Measurements from ENCODE around the gene AP2S1. TPM values are rescaled to one million over a fixed set of nuclear protein-coding genes. Genes with fewer than 3 reads are reported as not detected.

The AP2S1 gene
- total RNA-seq, 6 experiments from 2014 or later, result 416 to 479 (median 463) TPM

DNA sequence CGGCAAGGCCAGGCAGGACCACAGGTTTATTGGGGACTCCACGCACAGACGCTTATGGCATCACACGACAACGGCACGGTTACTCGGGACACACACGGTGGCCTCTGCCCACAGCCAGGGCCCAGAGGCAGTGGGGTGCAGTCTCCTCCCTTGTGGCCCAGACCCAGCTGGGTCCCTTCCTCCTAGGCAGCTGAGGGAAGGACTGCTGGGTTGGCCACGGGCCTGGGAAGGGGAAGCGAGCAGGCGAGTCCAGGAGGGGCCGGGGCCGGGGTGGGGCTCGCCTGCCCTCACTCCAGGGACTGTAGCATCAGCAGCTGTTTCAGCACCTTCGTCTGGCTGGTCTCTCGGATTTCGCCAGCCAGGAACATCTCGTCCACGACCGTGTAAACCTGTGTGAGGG is 12.5 kb downstream of the AP2S1 start:
- H3K27ac Mint-ChIP-seq, result no peak overlapping the region
- H3K9me3 Mint-ChIP-seq, result no peaks in the 10 kb centered on the region
- H3K4me3 Mint-ChIP-seq, result no peak overlapping the region
- peaks cover 39% of the 10 kb centered on the region for H3K4me1 Mint-ChIP-seq (ENCODE audit: low read depth)
- H3K27me3 Mint-ChIP-seq (ENCODE audit: insufficient read depth), result peaks cover 4% of the 10 kb centered on the region
- H3K36me3 Mint-ChIP-seq (ENCODE audit: low read depth), result peaks cover 36% of the 10 kb centered on the region
- TF ChIP-seq, protein P1, sequence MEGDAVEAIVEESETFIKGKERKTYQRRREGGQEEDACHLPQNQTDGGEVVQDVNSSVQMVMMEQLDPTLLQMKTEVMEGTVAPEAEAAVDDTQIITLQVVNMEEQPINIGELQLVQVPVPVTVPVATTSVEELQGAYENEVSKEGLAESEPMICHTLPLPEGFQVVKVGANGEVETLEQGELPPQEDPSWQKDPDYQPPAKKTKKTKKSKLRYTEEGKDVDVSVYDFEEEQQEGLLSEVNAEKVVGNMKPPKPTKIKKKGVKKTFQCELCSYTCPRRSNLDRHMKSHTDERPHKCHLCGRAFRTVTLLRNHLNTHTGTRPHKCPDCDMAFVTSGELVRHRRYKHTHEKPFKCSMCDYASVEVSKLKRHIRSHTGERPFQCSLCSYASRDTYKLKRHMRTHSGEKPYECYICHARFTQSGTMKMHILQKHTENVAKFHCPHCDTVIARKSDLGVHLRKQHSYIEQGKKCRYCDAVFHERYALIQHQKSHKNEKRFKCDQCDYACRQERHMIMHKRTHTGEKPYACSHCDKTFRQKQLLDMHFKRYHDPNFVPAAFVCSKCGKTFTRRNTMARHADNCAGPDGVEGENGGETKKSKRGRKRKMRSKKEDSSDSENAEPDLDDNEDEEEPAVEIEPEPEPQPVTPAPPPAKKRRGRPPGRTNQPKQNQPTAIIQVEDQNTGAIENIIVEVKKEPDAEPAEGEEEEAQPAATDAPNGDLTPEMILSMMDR (IDR thresholded peaks at IDR 0.05), result no peak
- no peak for DNase-seq

DNA sequence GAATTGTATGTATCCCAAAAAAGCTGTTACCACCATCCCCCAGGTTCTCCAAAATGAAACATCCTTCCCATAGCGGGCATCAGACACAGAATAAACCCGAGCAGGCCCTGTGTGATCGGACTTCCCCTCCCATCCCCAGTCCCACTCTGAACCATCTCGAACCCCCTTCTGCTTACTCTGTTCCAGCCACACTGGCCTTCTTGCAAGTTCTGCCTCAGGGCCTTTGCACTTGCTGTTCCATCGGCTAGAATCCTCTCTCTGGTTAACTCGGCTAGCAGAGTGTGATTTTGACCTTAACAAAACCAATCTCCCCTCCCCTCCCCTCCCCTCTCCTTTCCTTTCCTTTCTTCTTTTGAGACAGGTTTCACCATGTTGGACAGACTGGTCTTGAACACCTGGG is 15.7 kb downstream of the AP2S1 start:
- Mint-ChIP-seq H3K36me3 (ENCODE audit: low read depth) (peaks cover 26% of the 10 kb centered on the region), H3K27ac (no peak overlapping the region), H3K9me3 (peaks cover 6% of the 10 kb centered on the region), H3K27me3 (ENCODE audit: insufficient read depth) (peaks cover 3% of the 10 kb centered on the region), H3K4me1 (ENCODE audit: low read depth) (peaks cover 15% of the 10 kb centered on the region), H3K4me3 (no peak overlapping the region)
- TF ChIP-seq, protein P1 (IDR thresholded peaks at IDR 0.05), result no peak
- DNase-seq, result no peak

DNA sequence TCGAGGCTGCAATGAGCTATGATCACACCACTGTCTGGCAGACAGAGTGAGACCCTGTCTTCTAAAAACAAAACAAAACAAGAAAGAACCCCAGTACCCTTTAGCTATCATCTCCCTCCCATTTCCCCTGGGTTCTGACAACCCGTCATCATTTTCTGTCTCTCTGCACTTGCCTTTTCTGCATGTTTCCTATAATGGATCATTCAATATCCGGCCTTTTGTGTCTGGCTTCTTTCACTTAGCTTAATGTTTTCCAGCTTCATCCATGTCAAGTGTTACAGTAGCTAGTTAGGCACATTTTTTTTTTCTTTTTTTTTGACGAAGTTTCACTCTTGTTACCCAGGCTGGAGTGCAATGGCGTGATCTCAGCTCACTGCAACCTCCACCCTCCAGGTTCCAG is 16.5 kb downstream of the AP2S1 start:
- H3K27me3 Mint-ChIP-seq (ENCODE audit: insufficient read depth), result peaks cover 6% of the 10 kb centered on the region
- peaks cover 26% of the 10 kb centered on the region for H3K36me3 Mint-ChIP-seq (ENCODE audit: low read depth)
- peaks cover 6% of the 10 kb centered on the region for H3K9me3 Mint-ChIP-seq
- H3K4me3 Mint-ChIP-seq, result no peak overlapping the region
- peaks cover 16% of the 10 kb centered on the region for H3K4me1 Mint-ChIP-seq (ENCODE audit: low read depth)
- peak overlapping the region; percentile 30; the same call in 1 of the 2 replicates for H3K27ac Mint-ChIP-seq
- DNase-seq, result no peak
- TF ChIP-seq, protein P1 (IDR thresholded peaks at IDR 0.05), result no peak

DNA sequence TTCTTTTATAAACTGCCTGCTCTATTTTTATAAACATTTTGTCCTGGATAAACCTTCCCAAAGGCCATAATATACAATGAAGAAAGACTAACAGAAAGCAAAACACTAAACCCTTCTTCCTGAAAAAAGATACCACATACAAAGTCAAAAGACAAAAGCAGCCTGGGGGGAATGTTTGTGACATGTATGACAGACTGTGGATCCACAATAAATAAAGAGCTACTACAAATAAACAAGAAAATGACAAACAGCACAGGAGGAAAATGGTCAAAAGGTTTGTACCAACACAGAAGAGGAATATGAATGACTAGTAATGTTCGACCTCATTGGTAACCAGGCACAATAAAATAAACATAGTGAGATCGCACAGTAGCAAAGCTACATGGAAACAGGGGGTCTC is 19.8 kb downstream of the AP2S1 start:
- no peak overlapping the region for H3K4me3 Mint-ChIP-seq
- peaks cover 6% of the 10 kb centered on the region for H3K9me3 Mint-ChIP-seq
- peaks cover 20% of the 10 kb centered on the region for H3K36me3 Mint-ChIP-seq (ENCODE audit: low read depth)
- H3K4me1 Mint-ChIP-seq (ENCODE audit: low read depth), result peaks cover 24% of the 10 kb centered on the region
- TF ChIP-seq, protein P1 (IDR thresholded peaks at IDR 0.05), result no peak
- DNase-seq, result no peak
- 0 out of 2 replicates have a peak overlapping the region, but pooled peaks have one; percentile 4 for H3K27ac Mint-ChIP-seq
- peaks cover 8% of the 10 kb centered on the region for H3K27me3 Mint-ChIP-seq (ENCODE audit: insufficient read depth)

DNA sequence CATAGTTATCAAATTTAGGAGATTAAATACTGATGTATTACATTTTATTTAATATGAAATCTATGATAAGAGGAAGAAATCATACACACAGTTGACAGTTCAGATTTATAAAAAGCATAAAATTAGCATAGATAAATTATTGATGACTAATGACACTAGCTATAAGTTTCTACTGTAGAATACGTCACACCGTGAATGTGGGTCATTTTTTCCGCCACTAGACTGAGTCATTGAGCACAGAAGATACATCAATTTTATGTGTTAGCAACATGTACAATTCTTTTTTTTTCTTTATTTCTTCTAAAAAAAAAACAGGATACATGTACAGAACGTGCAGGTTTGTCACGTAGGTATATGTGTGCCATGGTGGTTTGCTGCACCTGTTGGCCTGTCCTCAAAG is 22.2 kb downstream of the AP2S1 start:
- peak; percentile 67 for DNase-seq
- peak overlapping the region; percentile 86 for H3K27ac Mint-ChIP-seq
- peaks cover 5% of the 10 kb centered on the region for H3K27me3 Mint-ChIP-seq (ENCODE audit: insufficient read depth)
- H3K36me3 Mint-ChIP-seq (ENCODE audit: low read depth), result peaks cover 7% of the 10 kb centered on the region
- H3K9me3 Mint-ChIP-seq, result peaks cover 6% of the 10 kb centered on the region
- H3K4me3 Mint-ChIP-seq, result no peak overlapping the region; the same call in 1 of the 2 replicates
- peaks cover 24% of the 10 kb centered on the region for H3K4me1 Mint-ChIP-seq (ENCODE audit: low read depth)
- TF ChIP-seq, protein P1 (IDR thresholded peaks at IDR 0.05), result no peak

DNA sequence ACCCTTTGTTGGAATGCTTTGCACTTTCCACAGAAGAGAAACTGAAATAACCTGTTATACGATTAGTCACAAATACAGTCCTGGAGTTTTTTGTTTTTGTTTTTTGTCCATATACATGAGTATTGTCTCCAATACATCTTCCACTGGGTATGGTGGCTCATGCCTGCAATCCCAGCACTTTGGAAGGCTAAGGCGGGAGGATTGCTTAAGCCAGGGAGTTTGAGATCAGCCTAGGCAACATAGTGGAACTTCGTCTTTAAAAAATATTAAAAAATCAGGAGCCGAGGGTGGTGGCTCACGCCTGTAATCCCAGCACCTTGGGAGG is 25.0 kb downstream of the AP2S1 start:
- no peak overlapping the region for H3K4me3 Mint-ChIP-seq
- H3K27me3 Mint-ChIP-seq (ENCODE audit: insufficient read depth), result peaks cover 5% of the 10 kb centered on the region
- peaks cover 21% of the 10 kb centered on the region for H3K4me1 Mint-ChIP-seq (ENCODE audit: low read depth)
- H3K36me3 Mint-ChIP-seq (ENCODE audit: low read depth), result peaks cover 1% of the 10 kb centered on the region
- TF ChIP-seq, protein P1 (IDR thresholded peaks at IDR 0.05), result no peak
- peaks cover under 1% of the 10 kb centered on the region for H3K9me3 Mint-ChIP-seq
- no peak overlapping the region for H3K27ac Mint-ChIP-seq
- DNase-seq, result no peak

All from HFFc6 (cell line).